Measurements from ENCODE around the gene EEFSEC. TPM values are rescaled to one million over a fixed set of nuclear protein-coding genes. Genes with fewer than 3 reads are reported as not detected.

EEFSEC gene
- total RNA-seq, 1 donor from 2014 or later: 13.6 TPM

GRCh38 chr3:128215800-128216495, 62.7 kb downstream of the EEFSEC start:
- no peak for DNase-seq (ENCODE audit: low spot score)

GRCh38 chr3:128217702-128218547, 64.6 kb downstream of the EEFSEC start:
- no peak for DNase-seq (ENCODE audit: low spot score)

- DNase-seq (ENCODE audit: low spot score): no peak
Observed at GRCh38 chr3:128218548-128219257, 65.4 kb downstream of the EEFSEC start.

- no peak for DNase-seq (ENCODE audit: low spot score)
Observed at GRCh38 chr3:128221328-128221727, 68.0 kb downstream of the EEFSEC start.

- DNase-seq (ENCODE audit: low spot score): no peak
Observed at GRCh38 chr3:128222796-128223385, 69.6 kb downstream of the EEFSEC start.

- no peak for DNase-seq (ENCODE audit: low spot score)
Observed at GRCh38 chr3:128226186-128226725, 73.0 kb downstream of the EEFSEC start.

- no peak for DNase-seq (ENCODE audit: low spot score)
Observed at GRCh38 chr3:128226795-128227395, 73.6 kb downstream of the EEFSEC start.

GRCh38 chr3:128227507-128227906, 74.2 kb downstream of the EEFSEC start:
- no peak for DNase-seq (ENCODE audit: low spot score)

GRCh38 chr3:128228366-128228910, 75.2 kb downstream of the EEFSEC start:
- no peak for DNase-seq (ENCODE audit: low spot score)

- no peak for DNase-seq (ENCODE audit: low spot score)
Observed at GRCh38 chr3:128229106-128229857, 76.0 kb downstream of the EEFSEC start.

GRCh38 chr3:128231606-128232005, 78.3 kb downstream of the EEFSEC start:
- DNase-seq (ENCODE audit: low spot score): no peak

GRCh38 chr3:128232376-128233178, 79.3 kb downstream of the EEFSEC start:
- DNase-seq (ENCODE audit: low spot score): no peak

- no peak for DNase-seq (ENCODE audit: low spot score)
Observed at GRCh38 chr3:128235207-128235926, 82.1 kb downstream of the EEFSEC start.

- no peak for DNase-seq (ENCODE audit: low spot score)
Observed at GRCh38 chr3:128236657-128237056, 83.4 kb downstream of the EEFSEC start.

GRCh38 chr3:128237348-128238183, 84.3 kb downstream of the EEFSEC start:
- no peak for DNase-seq (ENCODE audit: low spot score)

GRCh38 chr3:128238184-128238489, 84.9 kb downstream of the EEFSEC start:
- no peak for DNase-seq (ENCODE audit: low spot score)

- DNase-seq (ENCODE audit: low spot score): no peak
Observed at GRCh38 chr3:128239304-128239703, 86.0 kb downstream of the EEFSEC start.

GRCh38 chr3:128240232-128240631, 87.0 kb downstream of the EEFSEC start:
- DNase-seq (ENCODE audit: low spot score): no peak

Measured in mesenteric fat pad (tissue), 1 donor.